Measurements from ENCODE around the gene FAM50A. TPM values are rescaled to one million over a fixed set of nuclear protein-coding genes. Genes with fewer than 3 reads are reported as not detected.

Gene FAM50A
- total RNA-seq, 1 donor from 2014 or later, result 80.0 TPM

GRCh38 chrX:154412468-154412867 lies 31.5 kb upstream of the FAM50A start:
- no peak for DNase-seq (ENCODE audit: low read depth)
- H3K36me3 ChIP-seq (ENCODE audit: control insufficient read depth, insufficient read depth, low read length), result no peaks in the 10 kb centered on the region
- H3K4me3 ChIP-seq (ENCODE audit: low read depth, low read length), result peak overlapping the region; percentile 65
- TF ChIP-seq CTCF (IDR thresholded peaks at IDR 0.05; ENCODE audit: insufficient read depth, low read length, poor library complexity, severe bottlenecking), result no peak
- H3K27me3 ChIP-seq (ENCODE audit: control insufficient read depth, insufficient read depth, low read length), result no peaks in the 10 kb centered on the region

- no peak for DNase-seq (ENCODE audit: low read depth)
- Histone ChIP-seq H3K36me3 (ENCODE audit: control insufficient read depth, insufficient read depth, low read length) (no peaks in the 10 kb centered on the region), H3K4me3 (ENCODE audit: low read depth, low read length) (no peak overlapping the region), H3K27me3 (ENCODE audit: control insufficient read depth, insufficient read depth, low read length) (no peaks in the 10 kb centered on the region)
- no peak for TF ChIP-seq CTCF (IDR thresholded peaks at IDR 0.05; ENCODE audit: insufficient read depth, low read length, poor library complexity, severe bottlenecking)
Observed at GRCh38 chrX:154413142-154413541, 30.8 kb upstream of the FAM50A start.

- Histone ChIP-seq H3K36me3 (ENCODE audit: control insufficient read depth, insufficient read depth, low read length) (no peaks in the 10 kb centered on the region), H3K4me3 (ENCODE audit: low read depth, low read length) (no peak overlapping the region), H3K27me3 (ENCODE audit: control insufficient read depth, insufficient read depth, low read length) (no peaks in the 10 kb centered on the region)
- no peak for DNase-seq (ENCODE audit: low read depth)
- TF ChIP-seq CTCF (IDR thresholded peaks at IDR 0.05; ENCODE audit: insufficient read depth, low read length, poor library complexity, severe bottlenecking), result no peak
Observed at GRCh38 chrX:154417157-154417556, 26.8 kb upstream of the FAM50A start.

GRCh38 chrX:154419189-154419588 lies 24.8 kb upstream of the FAM50A start:
- no peaks in the 10 kb centered on the region for H3K27me3 ChIP-seq (ENCODE audit: control insufficient read depth, insufficient read depth, low read length)
- H3K4me3 ChIP-seq (ENCODE audit: low read depth, low read length), result no peak overlapping the region
- no peak for DNase-seq (ENCODE audit: low read depth)
- TF ChIP-seq CTCF (IDR thresholded peaks at IDR 0.05; ENCODE audit: insufficient read depth, low read length, poor library complexity, severe bottlenecking), result no peak
- H3K36me3 ChIP-seq (ENCODE audit: control insufficient read depth, insufficient read depth, low read length), result no peaks in the 10 kb centered on the region

GRCh38 chrX:154419688-154420401 lies 24.1 kb upstream of the FAM50A start:
- H3K27me3 ChIP-seq (ENCODE audit: control insufficient read depth, insufficient read depth, low read length), result no peaks in the 10 kb centered on the region
- no peak overlapping the region for H3K4me3 ChIP-seq (ENCODE audit: low read depth, low read length)
- no peak for TF ChIP-seq CTCF (IDR thresholded peaks at IDR 0.05; ENCODE audit: insufficient read depth, low read length, poor library complexity, severe bottlenecking)
- H3K36me3 ChIP-seq (ENCODE audit: control insufficient read depth, insufficient read depth, low read length), result no peaks in the 10 kb centered on the region
- no peak for DNase-seq (ENCODE audit: low read depth)

- H3K4me3 ChIP-seq (ENCODE audit: low read depth, low read length), result no peak overlapping the region
- no peaks in the 10 kb centered on the region for H3K27me3 ChIP-seq (ENCODE audit: control insufficient read depth, insufficient read depth, low read length)
- no peak for DNase-seq (ENCODE audit: low read depth)
- no peaks in the 10 kb centered on the region for H3K36me3 ChIP-seq (ENCODE audit: control insufficient read depth, insufficient read depth, low read length)
- no peak for TF ChIP-seq CTCF (IDR thresholded peaks at IDR 0.05; ENCODE audit: insufficient read depth, low read length, poor library complexity, severe bottlenecking)
Observed at GRCh38 chrX:154420402-154420756, 23.6 kb upstream of the FAM50A start.

Data from kidney epithelial cell (primary cell).